Measurements from ENCODE around the gene TAF3.

Gene TAF3

DNA sequence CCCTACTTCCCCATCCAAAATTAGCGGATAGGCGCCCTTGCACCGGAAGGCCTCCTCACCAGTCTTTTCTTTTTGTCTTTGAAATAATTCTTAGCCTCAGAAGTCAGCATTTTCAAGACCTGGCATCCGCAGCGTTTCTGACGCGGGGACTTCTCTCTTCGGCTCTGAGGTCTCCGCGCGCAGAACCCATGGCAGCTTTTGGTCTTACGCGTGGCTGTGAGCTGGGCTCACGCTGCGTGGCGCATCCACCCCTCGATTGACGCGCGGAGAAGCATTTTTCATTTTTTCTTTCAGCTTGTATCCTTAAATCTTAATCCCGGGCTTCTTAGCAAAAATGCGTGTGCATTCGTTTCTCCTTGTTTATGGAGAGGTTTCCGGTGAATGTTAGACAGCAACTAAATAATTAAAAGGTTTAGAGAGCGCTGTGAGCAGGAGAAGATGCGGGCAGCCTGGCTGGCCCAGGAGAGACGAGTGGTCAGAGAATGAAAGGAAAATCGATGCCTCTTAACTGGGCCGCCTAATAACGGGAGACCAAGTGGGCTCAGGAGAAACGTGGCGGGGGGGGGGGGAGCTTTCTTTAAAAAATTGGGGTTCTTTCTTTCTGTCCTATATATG is 234.1 kb downstream of the TAF3 start:
- Histone ChIP-seq H3K27ac (ENCODE audit: insufficient read depth in 1 of 2, low read depth in 1 of 2, low read length in 2 of 2, poor library complexity in 1 of 2, severe bottlenecking in 2 of 2) (no peak overlapping the region), H3K4me1 (ENCODE audit: control extremely low read depth in 1 of 4, control insufficient read depth in 4 of 4, insufficient read depth in 4 of 4, low read length in 3 of 4) (peaks cover 11 to 85% (median 74%) of the 10 kb centered on the region in 4 experiments), H3K27me3 (replicated peaks in 2 of 5; ENCODE audit: control insufficient read depth in 4 of 5, insufficient read depth in 5 of 5, low read length in 4 of 5) (peaks cover 0 to 78% (median 32%) of the 10 kb centered on the region in 5 experiments), H3K9me3 (ENCODE audit: control extremely low read depth in 1 of 5, control insufficient read depth in 4 of 5, insufficient read depth in 2 of 5, low read depth in 1 of 5, low read length in 4 of 5) (no peaks in the 10 kb centered on the region), H3K36me3 (ENCODE audit: control insufficient read depth in 4 of 4, insufficient read depth in 4 of 4, low read length in 3 of 4) (no peaks in the 10 kb centered on the region), H3K4me3 (ENCODE audit: control insufficient read depth in 1 of 7, extremely low read depth in 1 of 7, insufficient read depth in 4 of 7, low read depth in 2 of 7, low read length in 6 of 7) (no peak overlapping the region)
- peak; percentile 53 to 81 (median 79) for DNase-seq
- ChIA-PET POLR2A (no interaction called here), CTCF (interaction anchor here (0.6 to 1.6 kb wide), 6 partner anchors 10 to 423 kb away, joined by 3 to 10 read pairs (median 4); no protein-coding TSS in a partner anchor)
- 9% methylated on average over 25 of the region's 32 CpGs for WGBS (ENCODE audit: insufficient coverage)

DNA sequence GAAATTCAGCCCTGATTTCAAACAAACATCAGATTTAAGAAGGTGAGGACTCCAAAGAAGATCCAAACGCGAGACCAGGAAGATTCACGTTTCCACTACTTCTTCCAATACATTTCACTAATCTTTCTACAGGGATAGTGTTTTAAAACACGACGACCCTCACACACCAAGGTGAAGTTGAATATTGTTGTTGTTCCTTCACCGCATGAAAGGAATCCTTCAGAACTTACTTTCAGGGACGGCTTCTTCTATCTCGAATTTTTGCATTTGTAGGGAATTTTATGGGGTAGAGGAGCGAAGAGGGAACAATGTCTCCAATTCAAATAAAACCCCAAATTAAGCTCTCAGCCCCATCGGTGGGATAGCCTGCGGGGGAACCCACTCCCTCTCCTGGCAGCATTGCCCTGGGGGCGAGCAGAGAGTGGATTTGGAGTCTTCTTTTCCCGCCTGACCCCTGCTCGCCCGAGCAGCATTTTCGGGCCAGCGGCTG is 234.7 kb downstream of the TAF3 start:
- CTCF ChIA-PET: interaction anchor here (0.6 to 1.6 kb wide), 7 partner anchors 11 to 422 kb away, joined by 3 to 10 read pairs (median 4); no protein-coding TSS in a partner anchor

DNA sequence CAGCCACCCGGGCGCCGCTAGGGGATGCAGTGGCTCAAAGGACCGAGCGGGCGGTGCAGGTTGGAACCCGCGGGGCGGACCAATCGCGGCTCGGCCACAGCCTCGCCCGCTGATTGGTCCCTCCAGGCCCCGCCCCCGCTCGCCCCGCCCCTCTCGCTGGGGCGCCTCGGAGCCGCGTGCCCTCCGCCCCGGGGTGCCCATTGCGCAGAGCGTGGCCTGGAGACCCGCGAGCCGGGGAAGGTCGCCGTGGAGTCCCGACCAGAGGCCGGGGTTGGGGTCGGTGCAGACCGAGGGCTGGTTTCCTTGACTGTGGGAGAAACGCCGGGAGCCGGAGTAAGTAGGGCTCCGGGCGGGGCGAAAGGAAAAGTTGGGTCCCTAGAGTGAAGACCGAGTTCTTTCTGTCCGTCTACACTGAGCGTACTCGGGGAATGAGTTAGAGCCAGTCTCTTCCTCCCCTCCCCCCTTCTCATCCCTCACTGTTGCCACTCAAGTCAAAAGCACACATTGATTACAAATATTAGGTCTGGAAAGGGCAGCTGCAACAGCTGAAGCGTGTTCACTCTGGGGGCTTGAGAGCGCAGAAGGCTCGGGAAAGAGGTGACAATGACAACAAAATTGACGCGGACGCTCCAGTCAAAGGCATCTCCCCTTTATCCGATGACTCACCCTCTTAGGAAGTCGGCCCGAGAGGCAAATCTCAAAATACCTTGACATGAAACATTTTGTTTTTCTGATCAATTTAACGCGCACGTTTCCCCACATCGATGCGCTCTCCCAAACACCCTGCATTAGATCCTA is 235.3 kb downstream of the TAF3 start:
- DNase-seq: peak; percentile 84 to 88 (median 87)
- WGBS (ENCODE audit: insufficient coverage): under 1% methylated on average over 44 of the region's 60 CpGs
- Histone ChIP-seq H3K4me3 (ENCODE audit: control insufficient read depth in 1 of 7, extremely low read depth in 1 of 7, insufficient read depth in 4 of 7, low read depth in 2 of 7, low read length in 6 of 7) (peak overlapping the region in 6 of 7 experiments; percentile 42 to 85 (median 62)), H3K4me1 (ENCODE audit: control extremely low read depth in 1 of 4, control insufficient read depth in 4 of 4, insufficient read depth in 4 of 4, low read length in 3 of 4) (peaks cover 12 to 90% (median 73%) of the 10 kb centered on the region in 4 experiments), H3K36me3 (ENCODE audit: control insufficient read depth in 4 of 4, insufficient read depth in 4 of 4, low read length in 3 of 4) (no peaks in the 10 kb centered on the region), H3K27ac (ENCODE audit: insufficient read depth in 1 of 2, low read depth in 1 of 2, low read length in 2 of 2, poor library complexity in 1 of 2, severe bottlenecking in 2 of 2) (no peak overlapping the region), H3K9me3 (ENCODE audit: control extremely low read depth in 1 of 5, control insufficient read depth in 4 of 5, insufficient read depth in 2 of 5, low read depth in 1 of 5, low read length in 4 of 5) (no peaks in the 10 kb centered on the region), H3K27me3 (replicated peaks in 2 of 5; ENCODE audit: control insufficient read depth in 4 of 5, insufficient read depth in 5 of 5, low read length in 4 of 5) (peaks cover 0 to 66% (median 22%) of the 10 kb centered on the region in 5 experiments)
- ChIA-PET CTCF (interaction anchor here (0.6 to 1.6 kb wide), 7 partner anchors 11 to 396 kb away, joined by 3 to 10 read pairs (median 4); no protein-coding TSS in a partner anchor), POLR2A (no interaction called here)

More for the DNA sequence above, 234.7 kb downstream of the TAF3 start:
- Histone ChIP-seq H3K27me3 (replicated peaks in 2 of 5; ENCODE audit: control insufficient read depth in 4 of 5, insufficient read depth in 5 of 5, low read length in 4 of 5) (peaks cover 0 to 73% (median 27%) of the 10 kb centered on the region in 5 experiments), H3K9me3 (ENCODE audit: control extremely low read depth in 1 of 5, control insufficient read depth in 4 of 5, insufficient read depth in 2 of 5, low read depth in 1 of 5, low read length in 4 of 5) (no peaks in the 10 kb centered on the region), H3K36me3 (ENCODE audit: control insufficient read depth in 4 of 4, insufficient read depth in 4 of 4, low read length in 3 of 4) (no peaks in the 10 kb centered on the region), H3K4me1 (ENCODE audit: control extremely low read depth in 1 of 4, control insufficient read depth in 4 of 4, insufficient read depth in 4 of 4, low read length in 3 of 4) (peaks cover 12 to 90% (median 76%) of the 10 kb centered on the region in 4 experiments), H3K4me3 (ENCODE audit: control insufficient read depth in 1 of 7, extremely low read depth in 1 of 7, insufficient read depth in 4 of 7, low read depth in 2 of 7, low read length in 6 of 7) (peak overlapping the region in 2 of 7 experiments; percentile 16 to 73), H3K27ac (ENCODE audit: insufficient read depth in 1 of 2, low read depth in 1 of 2, low read length in 2 of 2, poor library complexity in 1 of 2, severe bottlenecking in 2 of 2) (no peak overlapping the region)
- no peak for DNase-seq
- POLR2A ChIA-PET: no interaction called here
- WGBS (ENCODE audit: insufficient coverage): 0% methylated on average over 3 of the region's 17 CpGs

DNA sequence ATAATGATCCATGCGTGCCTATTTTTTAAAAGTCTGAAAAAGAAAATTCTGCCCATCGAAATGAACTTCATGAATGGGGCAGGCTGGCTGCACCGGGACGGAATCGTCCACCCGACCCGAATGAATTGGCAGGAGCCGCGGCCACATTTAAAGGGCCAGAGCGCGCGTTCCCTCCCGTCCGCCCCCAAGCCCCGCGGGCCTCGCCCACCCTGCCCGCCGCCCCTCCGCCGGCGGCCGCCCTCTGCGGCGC is 235.9 kb downstream of the TAF3 start:
- Histone ChIP-seq H3K4me1 (ENCODE audit: control extremely low read depth in 1 of 4, control insufficient read depth in 4 of 4, insufficient read depth in 4 of 4, low read length in 3 of 4) (peaks cover 12 to 91% (median 74%) of the 10 kb centered on the region in 4 experiments), H3K36me3 (ENCODE audit: control insufficient read depth in 4 of 4, insufficient read depth in 4 of 4, low read length in 3 of 4) (no peaks in the 10 kb centered on the region), H3K27ac (ENCODE audit: insufficient read depth in 1 of 2, low read depth in 1 of 2, low read length in 2 of 2, poor library complexity in 1 of 2, severe bottlenecking in 2 of 2) (no peak overlapping the region), H3K4me3 (ENCODE audit: control insufficient read depth in 1 of 7, extremely low read depth in 1 of 7, insufficient read depth in 4 of 7, low read depth in 2 of 7, low read length in 6 of 7) (peak overlapping the region in 6 of 7 experiments; percentile 42 to 85 (median 62)), H3K27me3 (replicated peaks in 2 of 5; ENCODE audit: control insufficient read depth in 4 of 5, insufficient read depth in 5 of 5, low read length in 4 of 5) (peaks cover 0 to 62% (median 19%) of the 10 kb centered on the region in 5 experiments), H3K9me3 (ENCODE audit: control extremely low read depth in 1 of 5, control insufficient read depth in 4 of 5, insufficient read depth in 2 of 5, low read depth in 1 of 5, low read length in 4 of 5) (no peaks in the 10 kb centered on the region)
- ChIA-PET POLR2A (no interaction called here), CTCF (interaction anchor here (0.6 to 1.3 kb wide), 3 partner anchors 79 to 297 kb away, joined by 3 to 4 read pairs (median 3); no protein-coding TSS in a partner anchor)
- DNase-seq: no peak
- 0% methylated on average over 13 of the region's 25 CpGs for WGBS (ENCODE audit: insufficient coverage)

DNA sequence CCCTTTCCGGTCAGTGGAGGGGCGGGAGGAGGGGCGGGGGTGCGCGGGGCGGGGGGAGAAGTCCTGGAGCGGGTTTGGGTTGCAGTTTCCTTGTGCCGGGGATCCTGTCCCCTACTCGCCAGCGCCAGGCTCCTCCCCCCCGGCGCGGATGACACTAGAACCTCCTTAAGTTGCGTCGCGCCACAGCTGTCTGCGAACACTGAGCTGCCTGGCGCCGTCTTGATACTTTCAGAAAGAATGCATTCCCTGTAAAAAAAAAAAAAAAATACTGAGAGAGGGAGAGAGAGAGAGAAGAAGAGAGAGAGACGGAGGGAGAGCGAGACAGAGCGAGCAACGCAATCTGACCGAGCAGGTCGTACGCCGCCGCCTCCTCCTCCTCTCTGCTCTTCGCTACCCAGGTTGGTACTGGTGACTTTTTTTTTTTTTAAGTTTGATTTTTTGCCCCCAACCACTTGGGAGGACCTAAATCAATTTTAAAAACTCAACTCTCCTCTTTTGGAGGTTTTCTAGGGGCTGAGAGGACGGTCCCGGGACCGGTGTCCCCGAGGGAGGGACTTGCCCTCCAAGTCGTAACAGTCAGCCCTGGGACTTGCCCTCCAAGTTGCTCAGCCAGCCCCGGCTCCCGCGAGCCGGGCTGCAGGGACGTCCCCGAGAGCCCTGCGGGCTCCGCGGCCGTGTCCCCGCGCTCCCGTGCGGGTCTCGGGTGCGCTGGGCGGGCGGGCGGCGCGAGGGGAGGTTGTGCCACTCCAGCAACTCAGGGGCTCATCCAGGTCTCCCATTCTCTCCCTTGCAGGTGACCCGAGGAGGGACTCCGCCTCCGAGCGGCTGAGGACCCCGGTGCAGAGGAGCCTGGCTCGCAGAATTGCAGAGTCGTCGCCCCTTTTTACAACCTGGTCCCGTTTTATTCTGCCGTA is 236.4 kb downstream of the TAF3 start, which contains the start of gene GATA3:
GATA3 (plus strand) TSS at position 195 of the 914 bp plus-strand sequence. CDS start 968 bp downstream, outside the sequence.
- under 1% methylated on average over 38 of the region's 65 CpGs for WGBS (ENCODE audit: insufficient coverage)
- peaks cover 0 to 56% (median 16%) of the 10 kb centered on the region in 5 experiments for H3K27me3 ChIP-seq (replicated peaks in 2 of 5; ENCODE audit: control insufficient read depth in 4 of 5, insufficient read depth in 5 of 5, low read length in 4 of 5)
- H3K27ac ChIP-seq (ENCODE audit: insufficient read depth in 1 of 2, low read depth in 1 of 2, low read length in 2 of 2, poor library complexity in 1 of 2, severe bottlenecking in 2 of 2): peak within 1 kb of the TSS in 1 of 2 experiments; percentile 58
- ChIA-PET POLR2A (no interaction called here), CTCF (interaction anchor here (0.6 kb wide), 2 partner anchors 212 to 296 kb away, joined by 3 read pairs; no protein-coding TSS in a partner anchor)
- H3K36me3 ChIP-seq (ENCODE audit: control insufficient read depth in 4 of 4, insufficient read depth in 4 of 4, low read length in 3 of 4): no peaks in the 10 kb centered on the region
- peaks cover 14 to 91% (median 74%) of the 10 kb centered on the region in 4 experiments for H3K4me1 ChIP-seq (ENCODE audit: control extremely low read depth in 1 of 4, control insufficient read depth in 4 of 4, insufficient read depth in 4 of 4, low read length in 3 of 4)
- no peaks in the 10 kb centered on the region for H3K9me3 ChIP-seq (ENCODE audit: control extremely low read depth in 1 of 5, control insufficient read depth in 4 of 5, insufficient read depth in 2 of 5, low read depth in 1 of 5, low read length in 4 of 5)
- peak in 2 of 3 donors; percentile 71 to 73 for DNase-seq
- peak within 1 kb of the TSS; percentile 56 to 85 (median 72) for H3K4me3 ChIP-seq (ENCODE audit: control insufficient read depth in 1 of 7, extremely low read depth in 1 of 7, insufficient read depth in 4 of 7, low read depth in 2 of 7, low read length in 6 of 7)
